GM12878 (cell line): ENCODE measurements around the gene GRIA4. TPM values are rescaled to one million over a fixed set of nuclear protein-coding genes. Genes with fewer than 3 reads are reported as not detected.

Experiments used
- CHD2 ChIP-seq: IDR thresholded peaks from 2 replicates; pipeline ENCODE4 v1.6.1; 2011; ENCODE audit warnings: low read depth, low read length, improper control_type of control experiment, borderline replicate concordance
- MTA2 ChIP-seq: fragments of 450-650 bp; IDR thresholded peaks from 2 replicates; pipeline ENCODE4 v1.6.1; 2016; ENCODE audit warnings: low read depth, mild to moderate bottlenecking, moderate library complexity
- MTA3 ChIP-seq: IDR thresholded peaks from 2 replicates; pipeline ENCODE4 v1.6.1; 2012; ENCODE audit warnings: low read length, inconsistent platforms, borderline replicate concordance
- NR2F1 ChIP-seq: fragments of 450-650 bp; conservative IDR thresholded peaks from 2 replicates; pipeline ENCODE4 v1.6.1; 2017; ENCODE audit warnings: mild to moderate bottlenecking
- ZBED1 ChIP-seq: IDR thresholded peaks from 2 replicates; pipeline ENCODE4 v1.6.1; 2016; ENCODE audit warnings: borderline replicate concordance
- ZNF274 ChIP-seq: IDR thresholded peaks from one replicate; pipeline ENCODE4 v1.8.0; 2011; ENCODE audit not compliant: insufficient read length, insufficient read depth
- ZNF622 ChIP-seq: fragments of 450-650 bp; IDR thresholded peaks from 2 replicates; pipeline ENCODE4 v1.6.1; 2017; ENCODE audit warnings: mild to moderate bottlenecking, inconsistent platforms
- polyA plus RNA-seq, 11 experiments: library from polyadenylated mRNA; depleted of rRNA in 4 of 11; unstranded in 6 of 11; stranded (reverse) in 5 of 11; fragments of >200 nt; fragmentation: Nextera tagmentation in 4 of 11; fragmentation: Illumina TruSeq in 1 of 11; extraction: Ambion mirVana in 4 of 11; extraction: Trizol in 1 of 11; gene quantifications; 1 replicate in 1 of 11; 2 replicates in 10 of 11; pipeline versions ENCODE4 v1.2.1 to v1.2.3, GENCODE V29; 2011 to 2016; ENCODE audit warnings: inconsistent platforms in 2 of 11, missing spikeins in 2 of 11, low read depth in 1 of 11
- total RNA-seq, 4 experiments: library from RNA; depleted of rRNA in 3 of 4; stranded (reverse); fragments of >200 nt in 3 of 4; fragmentation: Illumina TruSeq in 1 of 4; extraction: Trizol in 1 of 4; gene quantifications; 2 replicates each; pipeline versions ENCODE4 v1.2.1 to v1.2.3, GENCODE V29; 2013 to 2021
- TF ChIP-seq, protein P1 (sequence below): IDR thresholded peaks from 2 replicates; pipeline ENCODE4 v1.6.1; 2012; ENCODE audit warnings: low read depth, low read length, improper control_type of control experiment
- TF ChIP-seq, protein P2 (sequence below): fragments of 150-350 bp; IDR thresholded peaks from 2 replicates; pipeline ENCODE4 v1.6.1; 2014; ENCODE audit warnings: mild to moderate bottlenecking, low read depth, low read length
- TF ChIP-seq, protein P3 (sequence below): fragments of 450-650 bp; IDR thresholded peaks from 2 replicates; pipeline ENCODE4 v1.6.1; 2014; ENCODE audit warnings: mild to moderate bottlenecking

The GRIA4 gene
- total and polyA plus RNA-seq, 10 of the 15 experiments (the other 5 are each of a cell fraction or from before 2014, with no cell fraction given) = 0.04 TPM; not detected in 9

DNA sequence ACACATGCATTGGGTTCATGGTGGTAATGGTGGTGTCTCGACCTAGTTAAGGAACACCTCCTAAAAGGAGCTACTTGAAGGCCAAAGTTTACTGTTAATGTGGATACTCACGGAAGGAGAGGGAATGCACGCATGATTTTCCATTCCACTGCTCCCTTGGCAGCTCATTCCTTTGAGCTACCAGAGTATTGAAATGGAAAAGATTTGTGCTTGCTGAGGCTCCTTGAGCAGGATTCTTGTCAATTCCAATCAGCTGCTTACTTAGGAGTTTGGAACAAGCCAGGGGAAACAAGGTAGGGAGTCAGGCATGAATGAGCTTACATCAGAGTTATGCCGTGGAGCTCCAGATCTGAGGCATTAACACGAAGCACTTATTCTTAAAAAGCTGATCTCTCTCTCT is 108.8 kb downstream of the GRIA4 start (continued):
- TF ChIP-seq, protein P1, sequence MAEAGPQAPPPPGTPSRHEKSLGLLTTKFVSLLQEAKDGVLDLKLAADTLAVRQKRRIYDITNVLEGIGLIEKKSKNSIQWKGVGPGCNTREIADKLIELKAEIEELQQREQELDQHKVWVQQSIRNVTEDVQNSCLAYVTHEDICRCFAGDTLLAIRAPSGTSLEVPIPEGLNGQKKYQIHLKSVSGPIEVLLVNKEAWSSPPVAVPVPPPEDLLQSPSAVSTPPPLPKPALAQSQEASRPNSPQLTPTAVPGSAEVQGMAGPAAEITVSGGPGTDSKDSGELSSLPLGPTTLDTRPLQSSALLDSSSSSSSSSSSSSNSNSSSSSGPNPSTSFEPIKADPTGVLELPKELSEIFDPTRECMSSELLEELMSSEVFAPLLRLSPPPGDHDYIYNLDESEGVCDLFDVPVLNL = no peak
- TF ChIP-seq, protein P2, sequence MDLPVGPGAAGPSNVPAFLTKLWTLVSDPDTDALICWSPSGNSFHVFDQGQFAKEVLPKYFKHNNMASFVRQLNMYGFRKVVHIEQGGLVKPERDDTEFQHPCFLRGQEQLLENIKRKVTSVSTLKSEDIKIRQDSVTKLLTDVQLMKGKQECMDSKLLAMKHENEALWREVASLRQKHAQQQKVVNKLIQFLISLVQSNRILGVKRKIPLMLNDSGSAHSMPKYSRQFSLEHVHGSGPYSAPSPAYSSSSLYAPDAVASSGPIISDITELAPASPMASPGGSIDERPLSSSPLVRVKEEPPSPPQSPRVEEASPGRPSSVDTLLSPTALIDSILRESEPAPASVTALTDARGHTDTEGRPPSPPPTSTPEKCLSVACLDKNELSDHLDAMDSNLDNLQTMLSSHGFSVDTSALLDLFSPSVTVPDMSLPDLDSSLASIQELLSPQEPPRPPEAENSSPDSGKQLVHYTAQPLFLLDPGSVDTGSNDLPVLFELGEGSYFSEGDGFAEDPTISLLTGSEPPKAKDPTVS = no peak
- no peak for TF ChIP-seq ZNF622
- TF ChIP-seq MTA2 = no peak
- no peak for TF ChIP-seq CHD2
- TF ChIP-seq ZNF274 = no peak
- TF ChIP-seq NR2F1 = no peak
- TF ChIP-seq, protein P3, sequence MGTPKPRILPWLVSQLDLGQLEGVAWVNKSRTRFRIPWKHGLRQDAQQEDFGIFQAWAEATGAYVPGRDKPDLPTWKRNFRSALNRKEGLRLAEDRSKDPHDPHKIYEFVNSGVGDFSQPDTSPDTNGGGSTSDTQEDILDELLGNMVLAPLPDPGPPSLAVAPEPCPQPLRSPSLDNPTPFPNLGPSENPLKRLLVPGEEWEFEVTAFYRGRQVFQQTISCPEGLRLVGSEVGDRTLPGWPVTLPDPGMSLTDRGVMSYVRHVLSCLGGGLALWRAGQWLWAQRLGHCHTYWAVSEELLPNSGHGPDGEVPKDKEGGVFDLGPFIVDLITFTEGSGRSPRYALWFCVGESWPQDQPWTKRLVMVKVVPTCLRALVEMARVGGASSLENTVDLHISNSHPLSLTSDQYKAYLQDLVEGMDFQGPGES = no peak
- no peak for TF ChIP-seq ZBED1
- no peak for TF ChIP-seq MTA3
